ENCODE data around the gene SYMPK.
"Not testable (repeated sequence)": the region's sequence is repeated elsewhere in the genome, so short reads cannot be mapped to it uniquely, and the experiment has no call there.

Gene SYMPK

GRCh38 chr19:45885556-45886426 lies 22.8 kb upstream of the SYMPK start, which contains the start of gene IRF2BP1:
IRF2BP1 (minus strand) TSS chr19:45886141; CDS start chr19:45885774, 367 bp downstream.
- FAIRE-seq = no peak

GRCh38 chr19:45884682-45885555 lies 22.0 kb upstream of the SYMPK start:
- FAIRE-seq = no peak

- no peak for FAIRE-seq
Observed at GRCh38 chr19:45883881-45884681, 21.1 kb upstream of the SYMPK start.

DNA sequence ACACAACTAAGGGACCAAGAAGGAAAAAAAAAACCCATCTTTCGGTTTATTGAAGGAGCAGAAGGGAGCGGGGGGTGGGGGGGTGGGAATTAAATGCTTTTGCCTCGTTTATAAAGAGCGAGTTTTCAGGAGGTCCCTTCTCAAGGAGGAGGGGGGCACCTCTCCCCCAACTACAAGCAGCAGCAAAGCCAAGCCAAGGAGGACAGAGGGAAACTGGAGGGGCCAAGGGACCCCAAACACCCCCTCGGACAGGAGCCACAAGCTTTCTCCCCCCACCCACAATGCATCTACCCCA lies 20.6 kb upstream of the SYMPK start:
- FAIRE-seq = no peak

DNA sequence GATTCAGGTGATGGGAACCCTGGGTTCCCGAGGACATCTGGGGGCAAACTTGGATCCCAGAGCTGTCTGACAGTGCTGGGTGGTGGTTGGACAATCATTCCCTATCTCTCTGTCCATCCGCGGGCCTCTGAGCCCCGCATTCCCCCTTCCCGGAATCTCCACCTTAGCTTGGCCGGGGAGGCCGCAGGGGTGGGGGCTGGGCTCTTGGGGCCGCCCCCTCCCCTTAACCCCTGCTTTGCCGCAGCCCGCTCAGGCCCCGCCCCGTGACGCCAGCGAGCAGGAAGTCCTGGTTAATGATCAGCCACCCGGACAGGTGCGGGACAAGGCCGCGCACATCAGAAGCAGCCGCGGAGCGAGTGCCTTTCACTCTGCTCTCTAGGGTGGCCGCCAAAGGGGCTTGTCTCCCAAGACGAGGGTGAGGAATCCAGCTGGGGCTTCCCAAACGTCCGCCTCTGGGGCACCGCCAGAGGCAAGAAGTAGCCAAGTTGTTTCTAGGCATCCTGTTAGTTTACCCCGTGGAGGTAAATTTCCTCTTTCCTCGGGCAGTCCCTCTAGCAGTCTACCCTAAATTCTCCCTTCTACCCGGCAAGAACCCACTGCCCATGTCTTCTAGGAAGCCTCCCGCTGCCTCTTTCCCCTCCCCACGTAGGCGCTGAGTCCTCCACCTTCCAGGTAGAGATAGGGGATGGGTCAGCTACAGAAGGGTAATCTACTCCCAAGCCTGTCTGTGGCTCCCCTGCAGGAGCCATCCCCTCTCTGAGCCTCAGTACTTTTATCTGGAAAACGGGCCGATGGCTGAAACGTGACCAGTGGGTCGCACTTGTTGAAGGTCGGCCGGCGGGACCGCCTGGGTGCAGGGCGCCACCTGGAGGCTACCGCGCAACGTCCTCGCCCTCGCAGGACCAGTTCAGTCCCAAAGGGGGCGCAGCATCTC lies 20.0 kb upstream of the SYMPK start:
- FAIRE-seq = no peak

GRCh38 chr19:45881909-45882528 lies 19.1 kb upstream of the SYMPK start:
- no peak for FAIRE-seq

GRCh38 chr19:45881082-45881908 lies 18.3 kb upstream of the SYMPK start:
- FAIRE-seq = no peak

DNA sequence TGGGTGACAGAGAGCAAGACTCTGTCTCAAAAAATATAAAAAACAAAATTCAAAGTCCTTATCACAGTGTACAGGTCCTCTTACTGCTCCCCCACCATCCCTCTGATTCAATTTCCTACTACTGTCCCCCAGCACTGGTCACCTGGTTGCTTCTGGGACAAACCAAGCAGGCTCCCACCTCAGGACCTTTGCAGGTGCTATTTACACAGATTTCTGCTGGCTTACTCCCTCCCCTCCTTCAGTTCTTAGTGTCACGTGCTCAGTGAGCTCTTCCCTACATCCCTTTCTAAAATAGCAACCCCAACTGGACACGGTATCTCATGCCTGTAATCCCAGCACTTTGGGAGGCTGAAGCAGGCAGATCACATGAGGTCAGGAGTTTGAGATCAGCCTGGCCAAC lies 17.0 kb upstream of the SYMPK start:
- no peak for FAIRE-seq

GRCh38 chr19:45879055-45879454 lies 16.1 kb upstream of the SYMPK start:
- no peak for FAIRE-seq

DNA sequence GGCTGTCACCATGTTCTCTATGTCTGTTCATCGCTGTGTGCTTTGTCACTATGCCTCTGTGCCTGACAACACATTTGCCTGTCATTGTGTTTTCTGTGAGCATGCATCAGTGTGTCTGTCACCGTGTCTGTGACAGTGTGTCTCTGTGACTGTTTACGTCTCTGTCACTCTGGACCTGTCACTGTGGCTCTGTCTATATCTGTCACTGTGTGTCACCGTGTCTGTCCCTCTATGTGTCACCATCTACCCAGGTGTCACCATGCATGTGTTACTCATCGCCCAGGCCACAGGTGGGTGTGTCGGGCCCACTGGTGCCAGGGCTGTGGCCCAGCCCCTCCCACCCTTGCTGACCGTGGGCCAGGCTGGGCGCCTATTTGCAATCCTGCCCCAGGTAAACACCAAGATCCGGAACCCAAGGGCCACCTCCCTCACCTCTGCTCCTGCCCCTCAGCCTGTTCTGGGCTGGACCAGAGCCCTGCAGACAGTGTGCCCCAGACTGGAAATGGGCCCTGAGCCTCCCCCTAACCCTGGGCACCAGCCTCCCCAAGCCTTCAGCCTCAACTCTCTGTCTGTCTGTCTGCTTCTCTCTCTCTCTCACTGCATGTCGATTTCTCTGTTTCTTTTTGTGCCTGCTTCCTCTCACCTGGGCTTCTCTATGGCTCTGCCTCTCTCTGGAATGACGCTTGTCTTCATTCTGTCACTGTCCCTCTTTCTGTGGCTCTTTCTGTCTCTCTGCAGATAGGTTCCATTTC lies 15.3 kb upstream of the SYMPK start:
- FAIRE-seq = no peak

- no peak for FAIRE-seq
Observed at GRCh38 chr19:45876411-45877197, 13.7 kb upstream of the SYMPK start.

DNA sequence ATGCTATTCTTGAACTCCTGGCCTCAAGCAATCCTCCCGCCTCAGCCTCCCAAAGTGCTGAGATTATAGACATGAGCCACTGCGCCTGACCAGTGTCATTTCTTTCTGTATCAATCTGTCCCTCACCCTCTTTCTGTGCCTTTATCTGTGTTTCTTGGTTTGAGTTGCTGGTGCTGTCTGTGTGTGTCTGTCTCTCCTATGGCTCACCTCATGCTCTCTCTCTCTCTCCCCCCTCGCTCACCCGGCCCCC lies 13.1 kb upstream of the SYMPK start:
- no peak for FAIRE-seq

DNA sequence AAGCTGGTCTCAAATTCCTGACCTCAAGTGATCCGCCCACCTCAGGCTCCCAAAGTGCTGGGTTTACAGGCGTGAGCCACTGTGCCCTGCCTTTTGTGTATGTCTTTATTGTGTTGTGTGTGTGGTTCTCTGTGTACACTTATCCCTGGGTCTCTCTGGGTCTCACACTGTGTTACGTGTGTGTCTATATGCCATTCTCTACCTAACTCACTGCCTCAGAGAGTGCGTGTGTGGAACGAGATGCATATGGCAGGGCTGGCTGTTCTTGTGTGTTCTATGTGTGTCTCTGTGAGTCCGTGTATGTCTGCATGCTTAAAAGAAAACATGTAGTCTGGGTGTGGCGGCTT lies 11.6 kb upstream of the SYMPK start:
- FAIRE-seq = no peak

- no peak for FAIRE-seq
Observed at GRCh38 chr19:45873219-45873772, 10.3 kb upstream of the SYMPK start.

DNA sequence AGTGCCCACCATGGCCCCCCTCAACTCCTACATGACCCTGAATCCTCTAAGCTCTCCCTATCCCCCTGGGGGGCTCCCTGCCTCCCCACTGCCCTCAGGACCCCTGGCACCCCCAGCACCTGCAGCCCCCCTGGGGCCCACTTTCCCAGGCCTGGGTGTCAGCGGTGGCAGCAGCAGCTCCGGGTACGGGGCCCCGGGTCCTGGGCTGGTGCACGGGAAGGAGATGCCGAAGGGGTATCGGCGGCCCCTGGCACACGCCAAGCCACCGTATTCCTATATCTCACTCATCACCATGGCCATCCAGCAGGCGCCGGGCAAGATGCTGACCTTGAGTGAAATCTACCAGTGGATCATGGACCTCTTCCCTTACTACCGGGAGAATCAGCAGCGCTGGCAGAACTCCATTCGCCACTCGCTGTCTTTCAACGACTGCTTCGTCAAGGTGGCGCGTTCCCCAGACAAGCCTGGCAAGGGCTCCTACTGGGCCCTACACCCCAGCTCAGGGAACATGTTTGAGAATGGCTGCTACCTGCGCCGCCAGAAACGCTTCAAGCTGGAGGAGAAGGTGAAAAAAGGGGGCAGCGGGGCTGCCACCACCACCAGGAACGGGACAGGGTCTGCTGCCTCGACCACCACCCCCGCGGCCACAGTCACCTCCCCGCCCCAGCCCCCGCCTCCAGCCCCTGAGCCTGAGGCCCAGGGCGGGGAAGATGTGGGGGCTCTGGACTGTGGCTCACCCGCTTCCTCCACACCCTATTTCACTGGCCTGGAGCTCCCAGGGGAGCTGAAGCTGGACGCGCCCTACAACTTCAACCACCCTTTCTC lies 9.4 kb upstream of the SYMPK start:
- no peak for FAIRE-seq

GRCh38 chr19:45870798-45871197 lies 7.9 kb upstream of the SYMPK start:
- no peak for FAIRE-seq

DNA sequence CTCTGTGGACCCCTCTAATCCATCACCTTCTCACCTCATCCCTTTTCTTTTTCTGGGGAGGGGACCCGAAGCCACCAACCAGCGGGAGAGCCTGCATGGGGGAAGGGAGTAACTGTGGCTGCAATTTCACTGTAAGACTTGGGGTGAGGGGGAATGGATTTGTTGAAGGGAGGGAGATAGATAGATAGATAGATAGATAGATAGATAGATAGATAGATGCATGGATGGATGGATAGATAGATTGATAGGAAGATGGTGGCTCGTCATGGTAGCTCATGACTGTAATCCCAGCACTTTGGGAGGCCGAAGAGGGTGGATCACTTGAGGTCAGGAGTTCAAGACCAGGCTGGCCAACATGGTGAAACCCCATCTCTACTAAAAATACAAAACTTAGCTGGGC lies 4.3 kb upstream of the SYMPK start:
- FAIRE-seq = not testable (repeated sequence)

Data from TTC549 (cell line).